Measurements from ENCODE around the gene RAPGEF1.

DNA sequence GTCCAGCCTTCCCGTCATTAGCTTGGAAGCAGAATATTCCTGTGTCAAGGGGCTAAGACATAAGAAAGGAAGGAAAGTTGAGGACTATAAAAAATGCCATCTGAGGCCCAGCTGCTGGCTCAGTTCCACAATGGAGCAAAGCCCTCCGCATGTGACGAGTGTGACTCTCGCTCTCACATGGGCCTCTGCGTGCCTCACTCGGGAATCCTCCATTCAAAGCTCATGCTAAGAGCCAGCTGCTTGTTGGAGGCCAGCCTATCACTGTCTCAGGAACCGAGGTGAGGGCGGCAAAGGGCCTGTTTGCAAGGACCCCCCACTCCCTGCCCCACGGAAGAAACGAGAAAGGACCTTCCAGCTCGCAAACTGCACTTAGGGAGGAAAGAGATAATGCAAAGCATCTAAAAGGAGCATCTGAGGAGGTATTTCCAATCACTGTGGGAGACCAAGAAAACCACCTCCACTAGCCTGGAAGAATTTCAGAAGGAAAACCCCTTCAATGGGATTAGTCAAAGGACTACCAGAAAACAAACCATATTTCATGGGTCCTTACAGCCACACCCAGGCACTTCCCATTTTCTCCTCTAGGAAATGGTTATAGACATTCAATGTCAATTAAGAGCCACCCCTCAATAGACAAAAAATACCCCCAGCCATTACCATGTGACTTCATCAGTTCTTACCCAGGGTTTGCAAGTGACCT lies 99.3 kb downstream of the RAPGEF1 start:
- TF ChIP-seq, protein P1, sequence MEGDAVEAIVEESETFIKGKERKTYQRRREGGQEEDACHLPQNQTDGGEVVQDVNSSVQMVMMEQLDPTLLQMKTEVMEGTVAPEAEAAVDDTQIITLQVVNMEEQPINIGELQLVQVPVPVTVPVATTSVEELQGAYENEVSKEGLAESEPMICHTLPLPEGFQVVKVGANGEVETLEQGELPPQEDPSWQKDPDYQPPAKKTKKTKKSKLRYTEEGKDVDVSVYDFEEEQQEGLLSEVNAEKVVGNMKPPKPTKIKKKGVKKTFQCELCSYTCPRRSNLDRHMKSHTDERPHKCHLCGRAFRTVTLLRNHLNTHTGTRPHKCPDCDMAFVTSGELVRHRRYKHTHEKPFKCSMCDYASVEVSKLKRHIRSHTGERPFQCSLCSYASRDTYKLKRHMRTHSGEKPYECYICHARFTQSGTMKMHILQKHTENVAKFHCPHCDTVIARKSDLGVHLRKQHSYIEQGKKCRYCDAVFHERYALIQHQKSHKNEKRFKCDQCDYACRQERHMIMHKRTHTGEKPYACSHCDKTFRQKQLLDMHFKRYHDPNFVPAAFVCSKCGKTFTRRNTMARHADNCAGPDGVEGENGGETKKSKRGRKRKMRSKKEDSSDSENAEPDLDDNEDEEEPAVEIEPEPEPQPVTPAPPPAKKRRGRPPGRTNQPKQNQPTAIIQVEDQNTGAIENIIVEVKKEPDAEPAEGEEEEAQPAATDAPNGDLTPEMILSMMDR (IDR thresholded peaks at IDR 0.05): no peak
- no peak for TF ChIP-seq POLR2AphosphoS5 (IDR thresholded peaks at IDR 0.05)
- no peak for TF ChIP-seq POLR2A (IDR thresholded peaks at IDR 0.05)
- TF ChIP-seq EP300 (IDR thresholded peaks at IDR 0.05): no peak

All from sigmoid colon (tissue), 4 donors.